Activated naive CD4-positive, alpha-beta T cell treated with anti-CD3 and anti-CD28 coated beads for 36 hours (primary cell): ENCODE results near the gene PDE1A. TPM values are rescaled to one million over a fixed set of nuclear protein-coding genes. Genes with fewer than 3 reads are reported as not detected.

ENCODE experiments used
- CTCF ChIA-PET: fragments of 350-600 bp; sonication (Branson Sonifier 250); formaldehyde crosslinking; loops from one replicate; lab custom pipeline; 2021; ENCODE audit warnings: antibody characterized with exemption; lab: Charles Lee
- DNase-seq: peaks from one replicate; pipeline ENCODE4 v3.0.0-alpha.2; 2020
- H3K27ac Mint-ChIP-seq: one replicate; pipeline ENCODE4 v1.8.0; 2021; ENCODE audit warnings: mild to moderate bottlenecking, mixed read lengths
- H3K27me3 Mint-ChIP-seq: one replicate; pipeline ENCODE4 v1.8.0; 2021; ENCODE audit warnings: low read depth, mixed read lengths
- H3K36me3 Mint-ChIP-seq: one replicate; pipeline ENCODE4 v1.8.0; 2021; ENCODE audit warnings: low read depth, mixed read lengths
- H3K4me1 Mint-ChIP-seq: one replicate; pipeline ENCODE4 v1.8.0; 2021; ENCODE audit warnings: low read depth, mixed read lengths
- H3K4me3 Mint-ChIP-seq: one replicate; pipeline ENCODE4 v1.8.0; 2021; ENCODE audit warnings: mild to moderate bottlenecking, moderate library complexity, mixed read lengths
- H3K9me3 Mint-ChIP-seq: one replicate; pipeline ENCODE4 v1.8.0; 2021; ENCODE audit warnings: mixed read lengths
- intact Hi-C: fragments of 100-400 bp; cut with micrococcal nuclease; formaldehyde crosslinking; loops from one replicate; pipeline ENCODE4 v1.15.1; 2023
- total RNA-seq, 2 experiments: library from RNA; stranded (reverse); gene quantifications; one replicate each; pipeline ENCODE4 v1.2.3, GENCODE V29; 2021

Gene PDE1A
- total RNA-seq, 2 experiments from 2014 or later, result not detected

GRCh38 chr2:182208421-182208820 lies 218.4 kb downstream of the PDE1A start:
- no peak for DNase-seq
- CTCF ChIA-PET, result no interaction called here
- no peak overlapping the region for H3K4me3 Mint-ChIP-seq
- no peaks in the 10 kb centered on the region for H3K4me1 Mint-ChIP-seq
- peaks cover 5% of the 10 kb centered on the region for H3K27me3 Mint-ChIP-seq
- H3K27ac Mint-ChIP-seq, result no peak overlapping the region
- no peaks in the 10 kb centered on the region for H3K36me3 Mint-ChIP-seq
- intact Hi-C loops, result no loop called here
- H3K9me3 Mint-ChIP-seq, result no peaks in the 10 kb centered on the region

GRCh38 chr2:182207049-182207746 lies 219.6 kb downstream of the PDE1A start:
- Mint-ChIP-seq H3K36me3 (no peaks in the 10 kb centered on the region), H3K4me3 (no peak overlapping the region), H3K4me1 (no peaks in the 10 kb centered on the region), H3K27ac (no peak overlapping the region), H3K27me3 (peaks cover 3% of the 10 kb centered on the region), H3K9me3 (no peaks in the 10 kb centered on the region)
- DNase-seq, result no peak
- intact Hi-C loops, result no loop called here
- CTCF ChIA-PET, result no interaction called here

DNA sequence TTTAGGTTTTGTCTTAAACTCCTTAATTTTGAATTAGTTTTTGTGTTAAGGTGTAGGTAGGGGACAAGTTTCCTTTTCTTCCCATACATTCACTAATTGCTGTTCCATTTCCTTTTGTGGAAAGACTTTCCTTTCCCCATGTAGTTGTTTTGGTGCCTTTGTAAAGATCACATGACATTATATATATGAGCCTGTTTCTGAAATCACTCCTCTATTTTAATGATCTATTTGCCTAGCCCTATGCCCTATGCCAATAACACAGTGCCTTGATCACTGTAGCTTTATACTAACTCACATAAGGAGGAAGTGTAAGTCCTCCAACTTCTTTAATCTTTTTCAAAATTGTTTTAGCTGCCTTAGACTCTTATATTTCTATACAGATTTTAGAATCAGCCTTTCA lies 229.3 kb downstream of the PDE1A start:
- Mint-ChIP-seq H3K9me3 (no peaks in the 10 kb centered on the region), H3K27me3 (peaks cover 9% of the 10 kb centered on the region), H3K4me3 (no peak overlapping the region), H3K27ac (no peak overlapping the region), H3K4me1 (no peaks in the 10 kb centered on the region), H3K36me3 (no peaks in the 10 kb centered on the region)
- DNase-seq, result no peak
- CTCF ChIA-PET, result interaction anchor here (0.5 to 0.8 kb wide), 2 partner anchors 469 to 648 kb away, joined by 3 read pairs; no protein-coding TSS in a partner anchor
- intact Hi-C loops, result no loop called here

DNA sequence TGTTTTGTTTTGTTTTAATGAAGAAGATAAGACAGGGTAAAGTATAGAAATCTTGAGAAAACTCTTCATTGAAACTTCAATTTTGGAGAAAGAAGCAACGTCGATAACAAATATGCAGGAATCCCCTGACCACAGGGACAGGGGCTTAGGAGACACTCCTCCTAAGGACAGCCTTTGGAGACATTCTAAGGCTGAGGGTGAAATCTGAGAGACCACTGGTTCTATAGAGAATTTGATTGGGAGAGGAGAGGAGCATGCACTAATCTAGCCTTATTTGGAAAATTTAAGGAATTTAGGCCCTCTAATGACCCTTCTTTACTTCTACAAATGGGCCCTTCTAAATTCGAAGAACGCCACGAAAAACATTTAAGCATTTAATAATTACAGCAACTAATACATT lies 233.5 kb downstream of the PDE1A start:
- no peaks in the 10 kb centered on the region for H3K36me3 Mint-ChIP-seq
- intact Hi-C loops, result no loop called here
- H3K4me3 Mint-ChIP-seq, result no peak overlapping the region
- no peaks in the 10 kb centered on the region for H3K4me1 Mint-ChIP-seq
- CTCF ChIA-PET, result no interaction called here
- H3K27ac Mint-ChIP-seq, result no peak overlapping the region
- no peak for DNase-seq
- H3K9me3 Mint-ChIP-seq, result no peaks in the 10 kb centered on the region
- peaks cover 6% of the 10 kb centered on the region for H3K27me3 Mint-ChIP-seq

- intact Hi-C loops, result no loop called here
- Mint-ChIP-seq H3K27me3 (peaks cover 3% of the 10 kb centered on the region), H3K9me3 (no peaks in the 10 kb centered on the region), H3K36me3 (no peaks in the 10 kb centered on the region), H3K4me3 (no peak overlapping the region), H3K4me1 (no peaks in the 10 kb centered on the region), H3K27ac (no peak overlapping the region)
- no peak for DNase-seq
- CTCF ChIA-PET, result interaction anchor here (0.6 kb wide), 1 partner anchor 484 kb away, joined by 4 read pairs; no protein-coding TSS in a partner anchor
Observed at GRCh38 chr2:182191061-182191460, 235.8 kb downstream of the PDE1A start.

GRCh38 chr2:182187130-182187529 lies 239.7 kb downstream of the PDE1A start:
- DNase-seq, result no peak
- H3K36me3 Mint-ChIP-seq, result no peaks in the 10 kb centered on the region
- no peaks in the 10 kb centered on the region for H3K4me1 Mint-ChIP-seq
- intact Hi-C loops, result no loop called here
- H3K4me3 Mint-ChIP-seq, result no peak overlapping the region
- H3K27ac Mint-ChIP-seq, result no peak overlapping the region
- peaks cover 8% of the 10 kb centered on the region for H3K27me3 Mint-ChIP-seq
- CTCF ChIA-PET, result interaction anchor here (0.6 to 3.3 kb wide), 6 partner anchors 14 to 793 kb away, joined by 3 to 21 read pairs (median 7); no protein-coding TSS in a partner anchor
- H3K9me3 Mint-ChIP-seq, result no peaks in the 10 kb centered on the region

DNA sequence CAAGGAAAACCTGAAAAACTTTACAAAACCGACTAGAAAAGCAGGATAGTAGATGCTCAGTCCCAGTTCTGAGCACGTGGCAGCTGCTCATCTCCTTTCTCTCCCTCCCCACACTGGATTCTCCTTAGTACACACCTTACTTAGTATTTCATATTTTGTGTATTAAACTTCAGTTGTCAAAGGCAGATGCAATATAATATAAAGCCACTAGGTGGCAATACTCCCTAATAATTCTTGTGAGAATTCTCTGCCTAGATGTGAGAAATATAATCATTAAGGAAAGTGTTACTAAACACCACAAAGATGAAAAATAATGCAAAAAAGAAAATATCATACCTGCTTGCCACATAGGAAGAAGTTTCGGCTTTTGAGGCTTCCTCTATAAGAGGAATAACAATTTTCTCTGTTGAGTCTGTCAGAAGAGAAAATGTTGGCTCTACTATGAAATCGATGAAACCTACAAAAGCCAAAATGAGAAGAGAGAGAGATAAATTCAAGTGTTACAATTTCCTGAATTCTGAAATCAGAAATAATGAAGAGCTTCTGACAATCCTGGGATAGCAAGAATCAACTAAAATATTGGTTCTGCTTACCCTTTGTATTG lies 240.6 kb downstream of the PDE1A start:
- Mint-ChIP-seq H3K9me3 (no peaks in the 10 kb centered on the region), H3K27me3 (peaks cover 9% of the 10 kb centered on the region), H3K4me3 (no peak overlapping the region), H3K36me3 (no peaks in the 10 kb centered on the region), H3K27ac (no peak overlapping the region), H3K4me1 (no peaks in the 10 kb centered on the region)
- intact Hi-C loops, result loop anchor here (1.0 kb wide), 2 partner anchors 464 to 794 kb away; no protein-coding TSS in a partner anchor
- no peak for DNase-seq
- CTCF ChIA-PET, result interaction anchor here (0.7 to 3.3 kb wide), 7 partner anchors 15 to 794 kb away, joined by 3 to 21 read pairs (median 5); no protein-coding TSS in a partner anchor

DNA sequence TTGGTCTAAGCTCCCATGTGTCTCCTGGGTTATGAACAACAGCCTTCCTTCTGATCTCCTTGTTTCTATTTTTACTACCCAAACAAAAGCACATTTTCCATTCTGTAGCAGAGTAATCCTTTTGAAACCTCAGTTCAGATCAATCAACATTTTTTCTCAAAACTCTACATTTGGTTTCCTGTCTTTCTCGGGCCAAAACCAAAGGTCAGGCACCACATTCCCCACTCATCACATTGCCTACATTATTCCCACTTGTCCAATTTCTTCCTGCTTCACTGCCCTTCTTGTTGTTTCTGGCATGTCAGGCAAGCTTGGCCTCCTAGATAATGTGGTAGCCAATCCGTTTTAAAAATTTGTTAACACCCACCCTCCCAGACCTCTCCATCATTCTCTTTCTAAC lies 244.4 kb downstream of the PDE1A start:
- no peak for DNase-seq
- H3K36me3 Mint-ChIP-seq, result no peaks in the 10 kb centered on the region
- H3K27me3 Mint-ChIP-seq, result peaks cover 21% of the 10 kb centered on the region
- no peaks in the 10 kb centered on the region for H3K9me3 Mint-ChIP-seq
- no peak overlapping the region for H3K4me3 Mint-ChIP-seq
- H3K4me1 Mint-ChIP-seq, result no peaks in the 10 kb centered on the region
- intact Hi-C loops, result no loop called here
- no peak overlapping the region for H3K27ac Mint-ChIP-seq
- CTCF ChIA-PET, result no interaction called here

GRCh38 chr2:182181381-182181780 lies 245.5 kb downstream of the PDE1A start:
- Mint-ChIP-seq H3K27me3 (peaks cover 21% of the 10 kb centered on the region), H3K4me1 (no peaks in the 10 kb centered on the region), H3K4me3 (no peak overlapping the region), H3K9me3 (no peaks in the 10 kb centered on the region), H3K27ac (no peak overlapping the region), H3K36me3 (no peaks in the 10 kb centered on the region)
- DNase-seq, result no peak
- CTCF ChIA-PET, result interaction anchor here (0.7 kb wide), 1 partner anchor 485 kb away, joined by 3 read pairs; no protein-coding TSS in a partner anchor
- intact Hi-C loops, result no loop called here

- intact Hi-C loops, result no loop called here
- no peak for DNase-seq
- no peaks in the 10 kb centered on the region for H3K9me3 Mint-ChIP-seq
- H3K36me3 Mint-ChIP-seq, result no peaks in the 10 kb centered on the region
- H3K27me3 Mint-ChIP-seq, result peaks cover 21% of the 10 kb centered on the region
- no peaks in the 10 kb centered on the region for H3K4me1 Mint-ChIP-seq
- H3K4me3 Mint-ChIP-seq, result no peak overlapping the region
- no peak overlapping the region for H3K27ac Mint-ChIP-seq
- CTCF ChIA-PET, result interaction anchor here (1.0 to 1.2 kb wide), 3 partner anchors 16 to 470 kb away, joined by 3 read pairs; no protein-coding TSS in a partner anchor
Observed at GRCh38 chr2:182179176-182179575, 247.7 kb downstream of the PDE1A start.

DNA sequence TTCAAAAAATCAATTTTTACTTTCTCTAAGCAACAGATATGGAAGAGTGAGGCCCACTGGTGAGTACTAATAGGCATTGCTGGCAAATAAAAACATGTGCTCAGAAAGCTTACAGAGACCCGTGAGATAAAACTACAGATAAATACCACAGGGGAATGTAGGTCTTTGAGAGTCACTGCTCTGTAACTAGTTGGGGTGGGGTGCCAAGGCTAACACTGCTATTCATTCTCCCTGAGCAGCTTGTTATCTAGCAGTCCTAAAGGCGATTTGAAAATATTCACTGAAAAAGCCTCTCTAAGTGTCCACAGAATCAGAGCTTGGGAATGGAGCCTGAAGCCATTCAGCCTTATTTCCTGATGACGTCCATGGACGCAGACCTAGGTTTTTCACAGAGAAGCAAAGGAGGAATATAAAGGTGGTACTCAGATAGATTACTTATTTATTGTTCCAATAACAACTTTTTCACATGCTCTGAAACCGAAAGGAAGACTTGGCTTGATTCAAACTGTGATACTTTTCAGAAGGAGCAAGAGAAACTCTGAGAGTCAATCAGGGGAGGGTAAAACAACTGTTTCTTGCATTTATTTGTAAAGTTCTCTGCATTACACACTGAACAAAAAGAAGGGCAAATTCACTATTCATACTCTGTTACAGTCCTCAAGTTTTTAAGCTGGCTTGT lies 252.8 kb downstream of the PDE1A start:
- Mint-ChIP-seq H3K27ac (no peak overlapping the region), H3K4me3 (no peak overlapping the region), H3K9me3 (no peaks in the 10 kb centered on the region), H3K27me3 (peaks cover 7% of the 10 kb centered on the region), H3K4me1 (no peaks in the 10 kb centered on the region), H3K36me3 (no peaks in the 10 kb centered on the region)
- no peak for DNase-seq
- CTCF ChIA-PET, result interaction anchor here (1.8 kb wide), 1 partner anchor 11 kb away, joined by 5 read pairs; no protein-coding TSS in a partner anchor
- intact Hi-C loops, result no loop called here

GRCh38 chr2:182170341-182170740 lies 256.5 kb downstream of the PDE1A start:
- intact Hi-C loops, result no loop called here
- Mint-ChIP-seq H3K9me3 (no peaks in the 10 kb centered on the region), H3K27ac (no peak overlapping the region), H3K4me3 (no peak overlapping the region), H3K36me3 (no peaks in the 10 kb centered on the region), H3K27me3 (peaks cover 4% of the 10 kb centered on the region), H3K4me1 (no peaks in the 10 kb centered on the region)
- DNase-seq, result no peak
- CTCF ChIA-PET, result interaction anchor here (0.7 kb wide), 1 partner anchor 79 kb away, joined by 3 read pairs; no protein-coding TSS in a partner anchor
